ENCODE results near the gene SLC35G3.

SLC35G3 gene

DNA sequence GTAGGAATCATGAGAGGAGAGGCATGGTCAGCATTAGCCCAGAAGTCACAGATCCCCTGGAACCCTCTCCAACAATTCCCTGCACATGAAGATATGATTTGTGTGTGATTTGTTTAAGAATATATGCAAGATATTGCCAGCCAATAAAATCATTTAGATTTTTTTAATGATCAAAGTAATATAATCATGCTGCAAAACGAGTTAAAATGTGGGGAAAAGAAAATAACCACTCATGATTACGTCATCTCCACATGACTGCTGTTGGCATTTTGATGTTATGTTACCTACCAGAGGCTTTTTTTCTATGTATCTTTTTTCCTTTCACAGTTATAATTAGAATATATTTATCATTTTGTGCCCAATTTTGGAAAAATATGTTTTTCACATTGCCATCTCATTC lies 22.4 kb downstream of the SLC35G3 start:
- H3K36me3 ChIP-seq (replicated peaks; ENCODE audit: low read depth, low read length): no peaks in the 10 kb centered on the region
- no peaks in the 10 kb centered on the region for H3K27me3 ChIP-seq (ENCODE audit: low read depth, low read length)
- no peak overlapping the region for H3K4me3 ChIP-seq (ENCODE audit: low read length)
- H3K4me1 ChIP-seq (ENCODE audit: low read length): no peaks in the 10 kb centered on the region
- H4K20me1 ChIP-seq (ENCODE audit: insufficient read depth, low read length): no peaks in the 10 kb centered on the region
- H3K9me3 ChIP-seq (ENCODE audit: insufficient read depth, low read length): no peaks in the 10 kb centered on the region
- no peak overlapping the region for H2AFZ ChIP-seq (ENCODE audit: low read depth, low read length)
- TF ChIP-seq CTCF (IDR thresholded peaks at IDR 0.05; ENCODE audit: low read depth, low read length) (no peak), EZH2phosphoT487 (IDR thresholded peaks at IDR 0.05; ENCODE audit: low read depth) (no peak)
- no peak overlapping the region for H3K27ac ChIP-seq (ENCODE audit: low read length)
- no peaks in the 10 kb centered on the region for H3K79me2 ChIP-seq (ENCODE audit: low read length)
- H3K4me2 ChIP-seq (ENCODE audit: low read length): no peak overlapping the region; the same call in 1 of the 2 replicates
- no peak overlapping the region for H3K9ac ChIP-seq (ENCODE audit: low read length)

DNA sequence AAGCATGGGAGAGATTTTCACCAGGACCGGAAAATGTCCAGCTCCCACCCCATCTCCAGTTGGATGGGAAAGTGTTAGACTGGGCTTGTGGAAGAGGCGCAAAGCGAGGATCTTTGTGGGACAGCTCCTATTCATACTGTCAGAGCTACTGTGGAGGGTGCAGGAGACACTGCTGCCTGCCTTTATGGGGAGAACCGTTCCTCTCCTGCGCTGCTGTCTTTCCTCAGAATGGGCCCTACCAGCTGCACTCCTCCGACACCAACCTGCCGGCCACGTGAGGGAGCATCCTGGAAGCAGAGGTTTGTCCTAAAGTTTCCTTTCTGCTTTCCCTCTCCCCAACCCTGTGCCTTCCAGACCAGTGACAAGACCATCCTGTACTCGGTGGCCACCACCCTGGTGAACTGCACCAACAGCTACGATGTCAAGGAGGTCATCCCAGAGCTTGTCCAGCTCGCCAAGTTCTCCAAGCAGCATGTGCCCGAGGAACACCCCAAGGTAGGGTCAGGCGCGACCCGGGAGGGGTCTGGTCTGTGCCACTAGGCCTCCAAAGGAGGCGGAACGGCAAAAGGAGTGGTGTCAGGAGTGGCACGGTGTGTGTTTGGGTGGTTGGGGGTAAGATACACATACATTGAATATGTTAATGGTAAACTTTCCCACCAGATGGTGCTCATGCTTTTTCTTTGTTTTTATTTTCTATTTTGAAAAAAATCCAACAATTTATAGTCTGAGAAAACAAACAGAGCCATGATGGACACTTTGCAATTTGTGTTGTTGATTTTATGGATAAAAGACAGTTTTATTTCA lies 23.0 kb downstream of the SLC35G3 start:
- Histone ChIP-seq H3K4me2 (ENCODE audit: low read length) (no peak overlapping the region; the same call in 1 of the 2 replicates), H3K27me3 (ENCODE audit: low read depth, low read length) (no peaks in the 10 kb centered on the region), H4K20me1 (ENCODE audit: insufficient read depth, low read length) (no peaks in the 10 kb centered on the region), H3K27ac (ENCODE audit: low read length) (no peak overlapping the region), H3K79me2 (ENCODE audit: low read length) (no peaks in the 10 kb centered on the region), H3K9me3 (ENCODE audit: insufficient read depth, low read length) (no peaks in the 10 kb centered on the region), H3K4me1 (ENCODE audit: low read length) (no peaks in the 10 kb centered on the region), H3K9ac (ENCODE audit: low read length) (no peak overlapping the region), H3K4me3 (ENCODE audit: low read length) (no peak overlapping the region), H3K36me3 (replicated peaks; ENCODE audit: low read depth, low read length) (no peaks in the 10 kb centered on the region), H2AFZ (ENCODE audit: low read depth, low read length) (0 out of 2 replicates have a peak overlapping the region, but pooled peaks have one; percentile 52)
- peak; percentile 42 for TF ChIP-seq CTCF (IDR thresholded peaks at IDR 0.05; ENCODE audit: low read depth, low read length)
- TF ChIP-seq EZH2phosphoT487 (IDR thresholded peaks at IDR 0.05; ENCODE audit: low read depth): no peak

DNA sequence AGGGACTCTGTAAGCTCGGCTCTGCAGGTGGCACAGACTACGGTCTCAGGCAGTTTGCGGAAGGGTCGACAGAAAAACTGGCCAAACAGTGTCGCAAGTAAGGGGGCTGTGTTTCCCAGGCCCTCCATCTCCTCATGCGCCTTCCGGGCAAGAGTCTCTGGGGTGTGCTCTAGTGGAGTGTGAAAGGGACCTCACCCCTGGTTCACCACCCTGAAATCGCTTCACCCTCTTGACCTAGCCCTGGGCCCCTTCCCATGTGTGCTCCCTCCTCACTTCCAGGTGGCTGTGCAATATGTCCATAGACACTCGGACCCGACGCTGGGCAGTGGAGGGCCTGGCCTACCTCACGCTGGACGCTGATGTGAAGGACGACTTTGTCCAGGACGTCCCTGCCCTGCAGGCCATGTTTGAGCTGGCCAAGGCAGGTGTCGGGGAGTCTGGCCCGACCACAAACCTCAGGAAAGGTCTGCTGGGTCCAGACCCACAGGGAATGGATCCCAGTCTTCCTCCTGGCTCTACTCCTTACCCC lies 24.3 kb downstream of the SLC35G3 start:
- no peak overlapping the region for H3K4me2 ChIP-seq (ENCODE audit: low read length)
- no peaks in the 10 kb centered on the region for H3K79me2 ChIP-seq (ENCODE audit: low read length)
- H3K9me3 ChIP-seq (ENCODE audit: insufficient read depth, low read length): no peaks in the 10 kb centered on the region
- H3K27ac ChIP-seq (ENCODE audit: low read length): no peak overlapping the region
- H2AFZ ChIP-seq (ENCODE audit: low read depth, low read length): no peak overlapping the region
- no peak overlapping the region for H3K9ac ChIP-seq (ENCODE audit: low read length)
- H4K20me1 ChIP-seq (ENCODE audit: insufficient read depth, low read length): no peaks in the 10 kb centered on the region
- no peaks in the 10 kb centered on the region for H3K36me3 ChIP-seq (replicated peaks; ENCODE audit: low read depth, low read length)
- H3K4me1 ChIP-seq (ENCODE audit: low read length): no peaks in the 10 kb centered on the region
- no peaks in the 10 kb centered on the region for H3K27me3 ChIP-seq (ENCODE audit: low read depth, low read length)
- no peak overlapping the region for H3K4me3 ChIP-seq (ENCODE audit: low read length)
- TF ChIP-seq EZH2phosphoT487 (IDR thresholded peaks at IDR 0.05; ENCODE audit: low read depth) (no peak), CTCF (IDR thresholded peaks at IDR 0.05; ENCODE audit: low read depth, low read length) (no peak)

DNA sequence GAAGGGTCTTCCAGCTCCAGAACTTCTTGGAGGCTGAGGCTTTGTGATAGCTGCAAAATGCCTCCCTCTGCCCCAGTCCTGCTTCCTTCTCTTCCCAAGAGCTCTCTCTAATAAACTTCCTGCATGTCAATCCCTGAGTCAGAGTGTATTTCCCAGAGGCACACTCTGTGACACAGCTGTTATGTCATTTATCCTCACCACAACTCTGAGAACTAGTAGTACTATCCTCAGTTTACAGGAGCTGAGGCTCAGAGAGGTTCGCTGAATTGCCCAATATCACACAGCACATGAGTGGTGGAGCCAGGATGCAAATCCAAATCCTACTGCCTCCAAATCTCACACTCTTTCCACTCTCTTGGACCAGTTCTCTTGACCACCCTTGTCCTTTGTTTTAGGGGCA lies 26.5 kb downstream of the SLC35G3 start:
- Histone ChIP-seq H3K27me3 (ENCODE audit: low read depth, low read length) (no peaks in the 10 kb centered on the region), H3K9ac (ENCODE audit: low read length) (no peak overlapping the region), H3K27ac (ENCODE audit: low read length) (no peak overlapping the region), H3K4me3 (ENCODE audit: low read length) (no peak overlapping the region), H3K9me3 (ENCODE audit: insufficient read depth, low read length) (no peaks in the 10 kb centered on the region), H3K4me1 (ENCODE audit: low read length) (no peaks in the 10 kb centered on the region), H3K79me2 (ENCODE audit: low read length) (no peaks in the 10 kb centered on the region), H3K36me3 (replicated peaks; ENCODE audit: low read depth, low read length) (no peaks in the 10 kb centered on the region), H3K4me2 (ENCODE audit: low read length) (no peak overlapping the region), H4K20me1 (ENCODE audit: insufficient read depth, low read length) (no peaks in the 10 kb centered on the region), H2AFZ (ENCODE audit: low read depth, low read length) (no peak overlapping the region)
- TF ChIP-seq EZH2phosphoT487 (IDR thresholded peaks at IDR 0.05; ENCODE audit: low read depth): no peak
- TF ChIP-seq CTCF (IDR thresholded peaks at IDR 0.05; ENCODE audit: low read depth, low read length): no peak
